Sigmoid colon (tissue), 4 donors: ENCODE results near the gene RFC2.

Experiments
- CTCF ChIP-seq, 4 experiments: fragments of 450-650 bp in 3 of 4; fragments of 200-600 bp in 1 of 4; IDR thresholded peaks; one replicate each; pipeline ENCODE4 v1.5.1; 2016 to 2019; ENCODE audit warnings: antibody characterized with exemption in 4 of 4, mild to moderate bottlenecking in 3 of 4, moderate library complexity in 2 of 4
- EP300 ChIP-seq, 4 donors: sonication (generic); formaldehyde crosslinking; IDR thresholded peaks; one replicate each; pipeline ENCODE4 v1.6.1; 2017; ENCODE audit warnings: antibody characterized with exemption in 4 of 4

- no peak for TF ChIP-seq EP300 (IDR thresholded peaks at IDR 0.05)
- no peak for TF ChIP-seq CTCF (IDR thresholded peaks at IDR 0.05)
Measured at GRCh38 chr7:74240482-74240881, 13.7 kb downstream of the RFC2 start.
